Liver (tissue), 9 donors: ENCODE results near the gene ZNF488. TPM values are rescaled to one million over a fixed set of nuclear protein-coding genes. Genes with fewer than 3 reads are reported as not detected.

Experiments used
- DNase-seq: peaks from one replicate; pipeline ENCODE4 v3.0.0-alpha.2; 2017; ENCODE audit warnings: low spot score
- H3K27ac ChIP-seq, 2 donors: one replicate each; pipeline ENCODE4 v1.7.0; 2013; ENCODE audit warnings: inconsistent platforms in 2 of 2, low read length in 2 of 2, control low read depth in 1 of 2, low read depth in 1 of 2, mild to moderate bottlenecking in 1 of 2
- H3K27me3 ChIP-seq, 4 donors: one replicate each; pipeline versions ENCODE4 v1.6.1 to v1.7.0; 2013; ENCODE audit warnings: low read length in 3 of 4, inconsistent platforms in 1 of 4, mild to moderate bottlenecking in 1 of 4, moderate library complexity in 1 of 4; ENCODE audit not compliant: control insufficient read depth in 4 of 4, insufficient read depth in 4 of 4
- H3K36me3 ChIP-seq, 4 donors: one replicate each; pipeline versions ENCODE4 v1.6.1 to v1.7.0; 2013; ENCODE audit warnings: low read length in 3 of 4, mild to moderate bottlenecking in 3 of 4, low read depth in 1 of 4, moderate library complexity in 1 of 4; ENCODE audit not compliant: control insufficient read depth in 4 of 4, insufficient read depth in 3 of 4
- H3K4me1 ChIP-seq, 4 donors: one replicate each; pipeline versions ENCODE4 v1.6.1 to v1.7.0; 2013; ENCODE audit warnings: low read length in 3 of 4, mild to moderate bottlenecking in 3 of 4, moderate library complexity in 1 of 4; ENCODE audit not compliant: control insufficient read depth in 4 of 4, insufficient read depth in 4 of 4
- H3K4me3 ChIP-seq, 3 donors: one replicate each; pipeline versions ENCODE4 v1.6.1 to v1.7.0; 2013; ENCODE audit warnings: low read length in 3 of 3, control low read depth in 1 of 3, low read depth in 1 of 3, mild to moderate bottlenecking in 1 of 3
- H3K9ac ChIP-seq, 2 donors: one replicate each; pipeline ENCODE4 v1.7.0; 2013; ENCODE audit warnings: low read length in 2 of 2, mild to moderate bottlenecking in 2 of 2, moderate library complexity in 2 of 2, control low read depth in 1 of 2, low read depth in 1 of 2
- H3K9me3 ChIP-seq, 4 donors: one replicate each; pipeline versions ENCODE4 v1.6.1 to v1.7.0; 2013; ENCODE audit warnings: low read length in 3 of 4; ENCODE audit not compliant: control insufficient read depth in 4 of 4
- CTCF ChIP-seq: fragments of 150-350 bp; IDR thresholded peaks from 2 replicates; pipeline ENCODE4 v1.5.1; 2017; ENCODE audit warnings: improper control_type of control experiment, low read depth, low read length; ENCODE audit not compliant: missing input control
- FOXA1 ChIP-seq: IDR thresholded peaks from 2 replicates; pipeline ENCODE4 v1.6.1; 2016; ENCODE audit warnings: antibody characterized with exemption
- FOXA2 ChIP-seq: IDR thresholded peaks from 2 replicates; pipeline ENCODE4 v1.6.1; 2016; ENCODE audit warnings: antibody characterized with exemption
- GABPA ChIP-seq, 2 donors: IDR thresholded peaks in 1 of 2; conservative IDR thresholded peaks in 1 of 2; 2 replicates each; pipeline ENCODE4 v1.6.1; 2016; ENCODE audit warnings: antibody characterized with exemption in 2 of 2, mild to moderate bottlenecking in 1 of 2, moderate library complexity in 1 of 2
- HNF4A ChIP-seq, 2 donors: conservative IDR thresholded peaks; 2 replicates each; pipeline ENCODE4 v1.6.1; 2016; ENCODE audit warnings: antibody characterized with exemption in 2 of 2, mild to moderate bottlenecking in 2 of 2
- NR2F2 ChIP-seq: IDR thresholded peaks from 2 replicates; pipeline ENCODE4 v1.6.1; 2016; ENCODE audit warnings: antibody characterized with exemption
- RAD21 ChIP-seq, 2 donors: IDR thresholded peaks; 2 replicates each; pipeline ENCODE4 v1.6.1; 2016; ENCODE audit warnings: antibody characterized with exemption in 2 of 2, mild to moderate bottlenecking in 2 of 2
- REST ChIP-seq: IDR thresholded peaks from 2 replicates; pipeline ENCODE4 v1.6.1; 2016; ENCODE audit warnings: antibody characterized with exemption, mild to moderate bottlenecking
- RXRA ChIP-seq, 2 donors: IDR thresholded peaks; 2 replicates each; pipeline ENCODE4 v1.6.1; 2017 to 2018; ENCODE audit warnings: antibody characterized with exemption in 2 of 2, mild to moderate bottlenecking in 1 of 2
- SP1 ChIP-seq: IDR thresholded peaks from 2 replicates; pipeline ENCODE4 v1.6.1; 2018; ENCODE audit warnings: antibody characterized with exemption, mild to moderate bottlenecking
- YY1 ChIP-seq: IDR thresholded peaks from 2 replicates; pipeline ENCODE4 v1.6.1; 2016; ENCODE audit warnings: antibody characterized with exemption, mild to moderate bottlenecking
- WGBS: extraction: QIAGEN DNeasy Blood & Tissue Kit; methylation state at CpG from one replicate; pipeline ENCODE4 v1.1.7; 2013; 5-methylcytosine and 5-hydroxymethylcytosine counted together
- polyA plus RNA-seq, 2 donors: library from polyadenylated mRNA; stranded (reverse) in 1 of 2; unstranded in 1 of 2; fragments of 200-250 nt in 1 of 2; fragments of >200 nt in 1 of 2; fragmentation: Nextera tagmentation in 1 of 2; extraction: Ambion mirVana in 1 of 2; gene quantifications; one replicate each; pipeline versions ENCODE4 v1.2.1 to v1.2.3, GENCODE V29; 2013 to 2015
- total RNA-seq, 2 donors: library from RNA; depleted of rRNA; stranded (reverse); fragments of >200 nt; gene quantifications; one replicate each; pipeline ENCODE4 v1.2.3, GENCODE V29; 2014
- donor health status: healthy.
- donor health status: healthy.
- donor health status: healthy.
- donor health status: healthy.
- donor health status: healthy.

Gene ZNF488
- total and polyA plus RNA-seq, 4 donors = 0.02 to 0.09 TPM; not detected in 2

GRCh38 chr10:47347303-47347675 is 36.8 kb downstream of the ZNF488 start:
- WGBS = 82% methylated on average over 4 of the region's 4 CpGs
- Histone ChIP-seq H3K4me3 (no peak overlapping the region), H3K27me3 (no peaks in the 10 kb centered on the region), H3K4me1 (no peaks in the 10 kb centered on the region), H3K9ac (no peak overlapping the region), H3K27ac (no peak overlapping the region), H3K9me3 (no peaks in the 10 kb centered on the region), H3K36me3 (no peaks in the 10 kb centered on the region)
- no peak for TF ChIP-seq YY1
- no peak for TF ChIP-seq GABPA (IDR thresholded peaks at IDR 0.05 in 1 of 2, conservative IDR thresholded peaks at IDR 0.05 in 1 of 2)
- no peak for DNase-seq

- no peak for TF ChIP-seq GABPA (IDR thresholded peaks at IDR 0.05 in 1 of 2, conservative IDR thresholded peaks at IDR 0.05 in 1 of 2)
- no peak for TF ChIP-seq FOXA1
- no peak for TF ChIP-seq RXRA (IDR thresholded peaks at IDR 0.05)
- TF ChIP-seq REST = no peak
- no peak for TF ChIP-seq CTCF
- TF ChIP-seq YY1 = no peak
- TF ChIP-seq RAD21 (IDR thresholded peaks at IDR 0.05) = no peak
- TF ChIP-seq FOXA2 = no peak
- no peak for TF ChIP-seq HNF4A (conservative IDR thresholded peaks at IDR 0.05)
- no peaks in the 10 kb centered on the region for H3K4me1 ChIP-seq
Observed at GRCh38 chr10:47346581-47347302, 37.4 kb downstream of the ZNF488 start.

GRCh38 chr10:47344996-47345870 is 38.9 kb downstream of the ZNF488 start:
- no peak for DNase-seq
- no peaks in the 10 kb centered on the region for H3K27me3 ChIP-seq
- TF ChIP-seq NR2F2 (no peak), SP1 (no peak)
- H3K36me3 ChIP-seq = no peaks in the 10 kb centered on the region
- no peaks in the 10 kb centered on the region for H3K9me3 ChIP-seq
- H3K4me3 ChIP-seq = no peak overlapping the region
- H3K9ac ChIP-seq = no peak overlapping the region
- no peak overlapping the region for H3K27ac ChIP-seq
- WGBS = 88% methylated on average over 13 of the region's 13 CpGs
- no peaks in the 10 kb centered on the region for H3K4me1 ChIP-seq

More at GRCh38 chr10:47346581-47347302, 37.4 kb downstream of the ZNF488 start:
- Histone ChIP-seq H3K9me3 (no peaks in the 10 kb centered on the region), H3K27me3 (no peaks in the 10 kb centered on the region), H3K27ac (no peak overlapping the region), H3K4me3 (no peak overlapping the region), H3K9ac (no peak overlapping the region), H3K36me3 (no peaks in the 10 kb centered on the region)
- DNase-seq = no peak
- 76% methylated on average over 13 of the region's 13 CpGs for WGBS
